PC-9 (cell line): ENCODE measurements around the gene CEACAM18. TPM values are rescaled to one million over a fixed set of nuclear protein-coding genes. Genes with fewer than 3 reads are reported as not detected.

ENCODE experiments used
- BruUV-seq: library from RNA; stranded (reverse); fragments of 400-500 nt; replicated peaks from 2 replicates; lab custom pipeline; 2021; lab: Mats Ljungman, UMichigan
- CTCF ChIA-PET: fragments of 300-600 bp; sonication (Branson Sonifier 250); formaldehyde crosslinking; loops from one replicate; lab custom pipeline; 2022; ENCODE audit warnings: antibody characterized with exemption; lab: Charles Lee
- POLR2A ChIA-PET: fragments of 300-600 bp; sonication (Branson Sonifier 250); formaldehyde crosslinking; loops from one replicate; lab custom pipeline; 2022; ENCODE audit warnings: antibody characterized with exemption; ENCODE audit not compliant: unreplicated experiment; lab: Charles Lee
- DNase-seq, 2 experiments: peaks; one replicate each; pipeline versions ENCODE4 v3.0.0 to v3.0.0-alpha.2; 2015 to 2022; ENCODE audit warnings: mixed read lengths in 1 of 2
- H2AFZ ChIP-seq: fragments of 200-600 bp; sonication (generic); 2 replicates; pipeline ENCODE4 v1.8.1; 2017; ENCODE audit warnings: antibody characterized with exemption
- H3F3A ChIP-seq: fragments of 200-600 bp; sonication (generic); 2 replicates; pipeline ENCODE4 v1.8.1; 2017; ENCODE audit warnings: antibody characterized with exemption, mild to moderate bottlenecking, low read depth; ENCODE audit not compliant: insufficient read depth
- H3K27ac ChIP-seq: fragments of 200-600 bp; sonication (generic); 2 replicates; pipeline ENCODE4 v1.6.1; 2016; ENCODE audit warnings: mixed run types
- H3K27me3 ChIP-seq: fragments of 200-600 bp; sonication (generic); 2 replicates; pipeline ENCODE4 v1.6.1; 2016; ENCODE audit warnings: low read depth, mixed run types; ENCODE audit not compliant: insufficient read depth
- H3K36me3 ChIP-seq: fragments of 200-600 bp; sonication (generic); 2 replicates; pipeline ENCODE4 v1.6.1; 2016; ENCODE audit warnings: low read depth, mixed run types
- H3K4me1 ChIP-seq: fragments of 200-600 bp; sonication (generic); replicated peaks from 2 replicates; pipeline ENCODE4 v1.6.1; 2016; ENCODE audit warnings: mixed run types; ENCODE audit not compliant: insufficient read depth
- H3K4me2 ChIP-seq: fragments of 200-600 bp; sonication (generic); 2 replicates; pipeline ENCODE4 v1.6.1; 2017; ENCODE audit warnings: mixed run types
- H3K4me3 ChIP-seq: fragments of 200-600 bp; sonication (generic); 2 replicates; pipeline ENCODE4 v1.6.1; 2016; ENCODE audit warnings: mixed run types
- H3K79me2 ChIP-seq: fragments of 200-600 bp; sonication (generic); 2 replicates; pipeline ENCODE4 v1.6.1; 2017; ENCODE audit warnings: low read depth, mixed run types
- H3K9me2 ChIP-seq: fragments of 200-600 bp; sonication (generic); 2 replicates; pipeline ENCODE4 v1.8.1; 2017; ENCODE audit warnings: mild to moderate bottlenecking; ENCODE audit not compliant: insufficient read depth
- H3K9me3 ChIP-seq: fragments of 200-600 bp; sonication (generic); 2 replicates; pipeline ENCODE4 v1.8.1; 2016; ENCODE audit warnings: low read depth; ENCODE audit not compliant: insufficient read depth
- H4K20me1 ChIP-seq: fragments of 200-600 bp; sonication (generic); 2 replicates; pipeline ENCODE4 v1.8.1; 2017; ENCODE audit not compliant: insufficient read depth
- CTCF ChIP-seq: fragments of 200-600 bp; sonication (generic); conservative IDR thresholded peaks from 2 replicates; pipeline ENCODE4 v1.6.1; 2017; ENCODE audit warnings: mixed run types, antibody characterized with exemption, mild to moderate bottlenecking, moderate library complexity
- EZH2 ChIP-seq: fragments of 200-600 bp; sonication (generic); IDR thresholded peaks from 2 replicates; pipeline ENCODE4 v1.8.0; 2017; ENCODE audit warnings: antibody characterized with exemption, low read depth
- intact Hi-C: fragments of 100-400 bp; cut with micrococcal nuclease; formaldehyde crosslinking; loops from one replicate; pipeline ENCODE4 v1.10.0; 2022; ENCODE audit not compliant: unreplicated experiment
- total RNA-seq: library from RNA; stranded (reverse); gene quantifications from 2 replicates; pipeline ENCODE4 v1.2.3, GENCODE V29; 2021

Gene CEACAM18
- total RNA-seq, 1 experiment from 2014 or later = not detected

- ChIA-PET POLR2A (no interaction called here), CTCF (no interaction called here)
- no peaks in the 10 kb centered on the region for H3K9me2 ChIP-seq
- intact Hi-C loops = no loop called here
- DNase-seq = no peak
- H3K27me3 ChIP-seq = peaks cover 59% of the 10 kb centered on the region
- BruUV-seq = no TSS peak
- no peak overlapping the region for H3K27ac ChIP-seq
- no peaks in the 10 kb centered on the region for H3K79me2 ChIP-seq
- TF ChIP-seq EZH2 (no peak), CTCF (no peak)
- no peak overlapping the region for H3K4me2 ChIP-seq
- H3K36me3 ChIP-seq = no peaks in the 10 kb centered on the region
- no peaks in the 10 kb centered on the region for H3K9me3 ChIP-seq
- no peak overlapping the region for H2AFZ ChIP-seq
- H3K4me3 ChIP-seq = no peak overlapping the region
- H3F3A ChIP-seq = no peaks in the 10 kb centered on the region
- H4K20me1 ChIP-seq = no peaks in the 10 kb centered on the region
- no peaks in the 10 kb centered on the region for H3K4me1 ChIP-seq
Measured at GRCh38 chr19:51479531-51480331, 1.4 kb downstream of the CEACAM18 start.

GRCh38 chr19:51480590-51480989 lies 2.3 kb downstream of the CEACAM18 start:
- no peaks in the 10 kb centered on the region for H3K36me3 ChIP-seq
- no peaks in the 10 kb centered on the region for H4K20me1 ChIP-seq
- BruUV-seq = no TSS peak
- no peaks in the 10 kb centered on the region for H3F3A ChIP-seq
- H3K4me3 ChIP-seq = no peak overlapping the region
- ChIA-PET CTCF (no interaction called here), POLR2A (no interaction called here)
- H3K4me2 ChIP-seq = no peak overlapping the region
- TF ChIP-seq CTCF (no peak), EZH2 (no peak)
- H3K79me2 ChIP-seq = no peaks in the 10 kb centered on the region
- peaks cover 59% of the 10 kb centered on the region for H3K27me3 ChIP-seq
- no peak for DNase-seq
- intact Hi-C loops = no loop called here
- H3K27ac ChIP-seq = no peak overlapping the region
- H3K4me1 ChIP-seq = no peaks in the 10 kb centered on the region
- H3K9me3 ChIP-seq = no peaks in the 10 kb centered on the region
- H2AFZ ChIP-seq = no peak overlapping the region
- H3K9me2 ChIP-seq = no peaks in the 10 kb centered on the region

- Histone ChIP-seq H3K27ac (no peak overlapping the region), H3K79me2 (no peaks in the 10 kb centered on the region), H3K36me3 (no peaks in the 10 kb centered on the region), H4K20me1 (no peaks in the 10 kb centered on the region), H3K4me1 (no peaks in the 10 kb centered on the region), H3K4me2 (no peak overlapping the region), H3K9me3 (no peaks in the 10 kb centered on the region), H3K4me3 (no peak overlapping the region), H3F3A (no peaks in the 10 kb centered on the region), H3K27me3 (peaks cover 68% of the 10 kb centered on the region), H2AFZ (no peak overlapping the region), H3K9me2 (no peaks in the 10 kb centered on the region)
- no peak for TF ChIP-seq CTCF
- no peak for TF ChIP-seq EZH2
- CTCF ChIA-PET = no interaction called here
- no TSS peak for BruUV-seq
- POLR2A ChIA-PET = no interaction called here
- intact Hi-C loops = no loop called here
- DNase-seq = no peak
Measured at GRCh38 chr19:51485960-51486660, 7.8 kb downstream of the CEACAM18 start.
